ENCODE data around the gene SVIL.

DNA sequence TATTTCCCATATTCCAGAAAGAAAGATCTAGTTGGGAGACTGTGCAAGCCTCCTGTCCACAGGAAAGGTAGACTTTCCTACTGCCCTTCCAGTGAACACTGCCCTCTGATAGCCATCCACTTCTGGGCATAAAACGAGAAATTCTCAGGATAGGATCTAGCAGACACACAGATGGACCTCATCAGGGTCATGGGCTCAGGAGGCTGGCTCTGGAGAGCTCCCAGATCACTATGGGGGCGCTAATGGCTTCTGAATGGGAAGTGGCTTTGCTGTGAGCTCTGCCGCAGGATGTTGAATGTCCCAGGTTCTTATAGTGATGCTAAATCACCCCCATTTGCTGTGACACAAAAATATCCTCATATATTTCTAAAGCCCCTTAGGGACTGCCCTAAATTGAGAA is 77.1 kb downstream of the SVIL start:
- TF ChIP-seq, protein P1, sequence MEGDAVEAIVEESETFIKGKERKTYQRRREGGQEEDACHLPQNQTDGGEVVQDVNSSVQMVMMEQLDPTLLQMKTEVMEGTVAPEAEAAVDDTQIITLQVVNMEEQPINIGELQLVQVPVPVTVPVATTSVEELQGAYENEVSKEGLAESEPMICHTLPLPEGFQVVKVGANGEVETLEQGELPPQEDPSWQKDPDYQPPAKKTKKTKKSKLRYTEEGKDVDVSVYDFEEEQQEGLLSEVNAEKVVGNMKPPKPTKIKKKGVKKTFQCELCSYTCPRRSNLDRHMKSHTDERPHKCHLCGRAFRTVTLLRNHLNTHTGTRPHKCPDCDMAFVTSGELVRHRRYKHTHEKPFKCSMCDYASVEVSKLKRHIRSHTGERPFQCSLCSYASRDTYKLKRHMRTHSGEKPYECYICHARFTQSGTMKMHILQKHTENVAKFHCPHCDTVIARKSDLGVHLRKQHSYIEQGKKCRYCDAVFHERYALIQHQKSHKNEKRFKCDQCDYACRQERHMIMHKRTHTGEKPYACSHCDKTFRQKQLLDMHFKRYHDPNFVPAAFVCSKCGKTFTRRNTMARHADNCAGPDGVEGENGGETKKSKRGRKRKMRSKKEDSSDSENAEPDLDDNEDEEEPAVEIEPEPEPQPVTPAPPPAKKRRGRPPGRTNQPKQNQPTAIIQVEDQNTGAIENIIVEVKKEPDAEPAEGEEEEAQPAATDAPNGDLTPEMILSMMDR (IDR thresholded peaks at IDR 0.05), result no peak
- no peak for TF ChIP-seq POLR2A (IDR thresholded peaks at IDR 0.05)

All from Peyer's patch (tissue), 4 donors.